KMS-11 (cell line): ENCODE measurements around the gene RGSL1.
A peak's percentile ranks its signal among the peaks of the same experiment; 100 is the strongest.
"Not testable (repeated sequence)": the region's sequence is repeated elsewhere in the genome, so short reads cannot be mapped to it uniquely, and the experiment has no call there.

Experiments used
- H2AFZ ChIP-seq: fragments of 200-600 bp; sonication (generic); 2 replicates; pipeline ENCODE4 v1.6.1; 2016; ENCODE audit warnings: antibody characterized with exemption, mixed run types, low read depth
- H3K27ac ChIP-seq: fragments of 200-600 bp; sonication (generic); 2 replicates; pipeline ENCODE4 v1.6.1; 2016; ENCODE audit warnings: mild to moderate bottlenecking, mixed run types
- H3K27me3 ChIP-seq: fragments of 200-600 bp; sonication (generic); 2 replicates; pipeline ENCODE4 v1.6.1; 2017; ENCODE audit warnings: mild to moderate bottlenecking, low read depth, mixed run types, moderate library complexity; ENCODE audit not compliant: insufficient read depth
- H3K36me3 ChIP-seq: fragments of 200-600 bp; sonication (generic); 2 replicates; pipeline ENCODE4 v1.6.1; 2017; ENCODE audit warnings: mild to moderate bottlenecking, mixed run types; ENCODE audit not compliant: insufficient read depth
- H3K4me1 ChIP-seq: fragments of 200-600 bp; sonication (generic); 2 replicates; pipeline ENCODE4 v1.6.1; 2016; ENCODE audit warnings: mild to moderate bottlenecking, low read depth, mixed run types; ENCODE audit not compliant: poor library complexity, severe bottlenecking
- H3K4me2 ChIP-seq: fragments of 200-600 bp; sonication (generic); 2 replicates; pipeline ENCODE4 v1.7.0; 2016; ENCODE audit warnings: mild to moderate bottlenecking, mixed run types
- H3K4me3 ChIP-seq: fragments of 200-600 bp; sonication (generic); IDR thresholded peaks from 2 replicates; pipeline ENCODE4 v1.6.1; 2017; ENCODE audit warnings: low read depth, low read length, mixed read lengths; ENCODE audit not compliant: insufficient read depth
- H3K79me2 ChIP-seq: fragments of 200-600 bp; sonication (generic); 2 replicates; pipeline ENCODE4 v1.6.1; 2016; ENCODE audit warnings: low read depth, mixed run types; ENCODE audit not compliant: insufficient read depth
- H3K9ac ChIP-seq: fragments of 200-600 bp; sonication (generic); 2 replicates; pipeline ENCODE4 v1.6.1; 2016; ENCODE audit warnings: mild to moderate bottlenecking, mixed run types
- H4K20me1 ChIP-seq: fragments of 200-600 bp; sonication (generic); 2 replicates; pipeline ENCODE4 v1.6.1; 2016; ENCODE audit warnings: mild to moderate bottlenecking, mixed run types; ENCODE audit not compliant: insufficient read depth
- TF ChIP-seq, protein P1 (sequence below): fragments of 200-600 bp; sonication (generic); conservative IDR thresholded peaks from 2 replicates; pipeline ENCODE4 v1.6.1; 2017; ENCODE audit warnings: low read depth, mild to moderate bottlenecking, antibody characterized with exemption, low read length, moderate library complexity, mixed read lengths

Gene RGSL1

DNA sequence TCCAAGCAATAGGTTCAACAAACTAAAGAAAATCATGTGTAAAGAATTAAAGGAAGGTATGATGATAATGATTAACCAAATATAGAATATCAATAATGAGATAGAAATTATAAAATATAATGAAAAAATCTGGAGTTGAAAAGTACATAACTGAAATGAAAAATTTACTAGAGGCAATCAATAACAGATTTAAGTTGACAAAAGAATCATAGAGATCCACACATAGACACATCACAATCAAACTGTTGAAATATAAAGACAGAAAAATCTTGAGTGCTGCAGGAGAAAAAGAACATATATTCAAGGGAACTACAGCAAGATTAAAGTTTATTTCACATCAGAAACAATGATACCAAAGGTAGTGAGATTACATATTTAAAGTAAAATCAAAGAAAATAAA is 75.4 kb downstream of the RGSL1 start:
- Histone ChIP-seq H4K20me1 (no peaks in the 10 kb centered on the region), H3K27ac (no peak overlapping the region), H3K27me3 (no peaks in the 10 kb centered on the region), H3K4me1 (no peaks in the 10 kb centered on the region), H3K79me2 (no peaks in the 10 kb centered on the region), H3K9ac (no peak overlapping the region), H2AFZ (no peak overlapping the region), H3K4me2 (no peak overlapping the region), H3K36me3 (no peaks in the 10 kb centered on the region), H3K4me3 (no peak overlapping the region)
- TF ChIP-seq, protein P1, sequence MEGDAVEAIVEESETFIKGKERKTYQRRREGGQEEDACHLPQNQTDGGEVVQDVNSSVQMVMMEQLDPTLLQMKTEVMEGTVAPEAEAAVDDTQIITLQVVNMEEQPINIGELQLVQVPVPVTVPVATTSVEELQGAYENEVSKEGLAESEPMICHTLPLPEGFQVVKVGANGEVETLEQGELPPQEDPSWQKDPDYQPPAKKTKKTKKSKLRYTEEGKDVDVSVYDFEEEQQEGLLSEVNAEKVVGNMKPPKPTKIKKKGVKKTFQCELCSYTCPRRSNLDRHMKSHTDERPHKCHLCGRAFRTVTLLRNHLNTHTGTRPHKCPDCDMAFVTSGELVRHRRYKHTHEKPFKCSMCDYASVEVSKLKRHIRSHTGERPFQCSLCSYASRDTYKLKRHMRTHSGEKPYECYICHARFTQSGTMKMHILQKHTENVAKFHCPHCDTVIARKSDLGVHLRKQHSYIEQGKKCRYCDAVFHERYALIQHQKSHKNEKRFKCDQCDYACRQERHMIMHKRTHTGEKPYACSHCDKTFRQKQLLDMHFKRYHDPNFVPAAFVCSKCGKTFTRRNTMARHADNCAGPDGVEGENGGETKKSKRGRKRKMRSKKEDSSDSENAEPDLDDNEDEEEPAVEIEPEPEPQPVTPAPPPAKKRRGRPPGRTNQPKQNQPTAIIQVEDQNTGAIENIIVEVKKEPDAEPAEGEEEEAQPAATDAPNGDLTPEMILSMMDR = no peak

DNA sequence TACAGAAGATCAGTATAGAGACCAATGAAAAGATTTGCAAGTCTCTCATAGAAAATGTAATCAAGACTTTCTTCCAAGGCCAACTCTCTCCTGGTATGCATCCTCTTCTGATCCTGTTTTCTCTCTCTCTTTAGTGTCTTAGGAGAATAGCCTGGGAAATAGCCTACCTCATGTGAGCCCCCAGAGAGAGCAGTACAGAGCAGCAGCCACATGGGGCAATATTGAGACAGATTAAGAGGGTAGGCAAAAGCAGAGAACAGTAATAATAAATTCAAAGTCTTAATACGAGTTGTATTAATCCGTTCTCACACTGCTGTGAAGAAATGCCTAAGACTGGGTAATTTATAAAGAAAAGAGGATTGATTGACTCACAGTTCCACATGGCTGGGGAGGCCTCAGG is 77.7 kb downstream of the RGSL1 start:
- Histone ChIP-seq H3K4me1 (no peaks in the 10 kb centered on the region), H3K36me3 (no peaks in the 10 kb centered on the region), H3K27ac (no peak overlapping the region), H3K27me3 (no peaks in the 10 kb centered on the region), H3K79me2 (no peaks in the 10 kb centered on the region), H3K4me2 (no peak overlapping the region), H2AFZ (no peak overlapping the region), H3K4me3 (no peak overlapping the region), H3K9ac (no peak overlapping the region), H4K20me1 (no peaks in the 10 kb centered on the region)
- TF ChIP-seq, protein P1 = peak; percentile 42

DNA sequence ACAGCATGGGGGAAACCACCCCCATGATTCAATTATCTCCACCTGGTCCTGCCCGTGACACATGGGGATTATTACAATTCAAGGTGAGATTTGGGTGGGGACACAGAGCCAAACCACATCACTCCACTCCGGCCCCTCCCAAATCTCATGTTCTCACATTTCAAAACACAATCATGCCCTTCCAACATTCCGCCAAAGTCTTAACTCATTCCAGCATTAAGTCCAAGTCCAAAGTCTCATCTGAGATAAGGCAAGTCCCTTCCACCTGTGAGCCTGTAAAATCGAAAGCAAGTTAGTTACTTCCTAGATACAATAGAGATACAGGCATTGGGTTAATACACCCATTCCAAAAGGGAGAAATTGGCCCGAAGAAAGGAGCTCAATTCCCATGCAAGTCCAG is 78.3 kb downstream of the RGSL1 start:
- H2AFZ ChIP-seq, H3K4me2 ChIP-seq, H3K9ac ChIP-seq, H3K36me3 ChIP-seq, H3K4me3 ChIP-seq, H3K4me1 ChIP-seq, H3K79me2 ChIP-seq, H4K20me1 ChIP-seq, H3K27ac ChIP-seq, H3K27me3 ChIP-seq: not testable (repeated sequence)

DNA sequence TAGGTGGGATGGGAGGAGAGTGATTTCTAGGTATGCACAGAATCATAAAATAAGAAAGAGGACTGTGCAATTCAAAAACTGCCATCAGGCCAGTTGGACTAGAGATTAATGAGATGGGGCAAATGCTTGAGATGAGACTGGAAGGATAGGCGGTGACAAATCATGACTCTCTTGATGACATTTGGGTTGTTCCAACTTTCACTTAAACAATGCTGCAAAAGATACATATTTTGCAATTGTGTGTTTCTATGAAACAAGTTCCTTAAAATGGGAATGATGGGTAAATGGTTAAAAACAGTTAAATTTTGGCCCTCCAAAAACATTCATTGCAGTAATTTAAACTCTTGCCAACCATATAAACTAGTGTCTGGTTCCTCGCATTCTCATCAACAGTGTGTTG is 84.0 kb downstream of the RGSL1 start:
- Histone ChIP-seq H3K27ac (no peak overlapping the region), H3K27me3 (no peaks in the 10 kb centered on the region), H3K79me2 (no peaks in the 10 kb centered on the region), H3K4me1 (no peaks in the 10 kb centered on the region), H3K9ac (no peak overlapping the region), H4K20me1 (no peaks in the 10 kb centered on the region), H3K36me3 (no peaks in the 10 kb centered on the region), H3K4me2 (no peak overlapping the region), H2AFZ (no peak overlapping the region), H3K4me3 (no peak overlapping the region)
- TF ChIP-seq, protein P1 = no peak

DNA sequence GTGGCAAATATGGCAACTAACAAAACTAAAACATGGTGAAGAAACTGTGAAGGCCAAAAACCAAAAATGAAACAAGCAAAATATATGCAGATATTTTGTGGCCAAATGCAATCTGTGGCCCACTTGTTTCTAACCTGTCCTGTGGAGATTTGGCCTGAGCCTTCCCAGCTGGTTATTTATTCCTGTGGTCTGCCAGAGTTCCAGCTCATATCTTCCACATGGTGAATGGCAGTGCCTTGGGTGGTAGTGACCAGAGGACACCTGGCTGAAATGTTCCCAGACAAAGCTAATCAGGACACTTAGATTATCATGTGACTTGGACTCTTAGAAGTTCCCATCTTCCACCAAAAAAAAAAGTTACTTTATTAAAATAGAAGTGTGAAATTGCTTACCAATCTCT is 99.4 kb downstream of the RGSL1 start:
- Histone ChIP-seq H3K4me3 (no peak overlapping the region), H3K79me2 (no peaks in the 10 kb centered on the region), H3K36me3 (no peaks in the 10 kb centered on the region), H2AFZ (no peak overlapping the region), H3K9ac (no peak overlapping the region), H3K27me3 (no peaks in the 10 kb centered on the region), H3K4me2 (no peak overlapping the region), H3K27ac (no peak overlapping the region), H3K4me1 (no peaks in the 10 kb centered on the region), H4K20me1 (no peaks in the 10 kb centered on the region)
- TF ChIP-seq, protein P1 = no peak
